ENCODE measurements around the gene UFD1. TPM values are rescaled to one million over a fixed set of nuclear protein-coding genes. Genes with fewer than 3 reads are reported as not detected.

Gene UFD1
- total RNA-seq, 1 experiment from 2014 or later = 57.9 TPM

- no peak for TF ChIP-seq ZNF425 (CRISPR knock-in tag; conservative IDR thresholded peaks at IDR 0.05)
- TF ChIP-seq NR3C1 (CRISPR knock-in tag; conservative IDR thresholded peaks at IDR 0.05; ENCODE audit: low read depth) = no peak
- TF ChIP-seq PRDM15 (CRISPR knock-in tag; IDR thresholded peaks at IDR 0.05) = no peak
- no peak for TF ChIP-seq SP1 (CRISPR knock-in tag; conservative IDR thresholded peaks at IDR 0.05)
- TF ChIP-seq, protein P1, sequence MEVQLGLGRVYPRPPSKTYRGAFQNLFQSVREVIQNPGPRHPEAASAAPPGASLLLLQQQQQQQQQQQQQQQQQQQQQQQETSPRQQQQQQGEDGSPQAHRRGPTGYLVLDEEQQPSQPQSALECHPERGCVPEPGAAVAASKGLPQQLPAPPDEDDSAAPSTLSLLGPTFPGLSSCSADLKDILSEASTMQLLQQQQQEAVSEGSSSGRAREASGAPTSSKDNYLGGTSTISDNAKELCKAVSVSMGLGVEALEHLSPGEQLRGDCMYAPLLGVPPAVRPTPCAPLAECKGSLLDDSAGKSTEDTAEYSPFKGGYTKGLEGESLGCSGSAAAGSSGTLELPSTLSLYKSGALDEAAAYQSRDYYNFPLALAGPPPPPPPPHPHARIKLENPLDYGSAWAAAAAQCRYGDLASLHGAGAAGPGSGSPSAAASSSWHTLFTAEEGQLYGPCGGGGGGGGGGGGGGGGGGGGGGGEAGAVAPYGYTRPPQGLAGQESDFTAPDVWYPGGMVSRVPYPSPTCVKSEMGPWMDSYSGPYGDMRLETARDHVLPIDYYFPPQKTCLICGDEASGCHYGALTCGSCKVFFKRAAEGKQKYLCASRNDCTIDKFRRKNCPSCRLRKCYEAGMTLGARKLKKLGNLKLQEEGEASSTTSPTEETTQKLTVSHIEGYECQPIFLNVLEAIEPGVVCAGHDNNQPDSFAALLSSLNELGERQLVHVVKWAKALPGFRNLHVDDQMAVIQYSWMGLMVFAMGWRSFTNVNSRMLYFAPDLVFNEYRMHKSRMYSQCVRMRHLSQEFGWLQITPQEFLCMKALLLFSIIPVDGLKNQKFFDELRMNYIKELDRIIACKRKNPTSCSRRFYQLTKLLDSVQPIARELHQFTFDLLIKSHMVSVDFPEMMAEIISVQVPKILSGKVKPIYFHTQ (CRISPR knock-in tag; IDR thresholded peaks at IDR 0.05) = no peak
- TF ChIP-seq ZNF512 (CRISPR knock-in tag; IDR thresholded peaks at IDR 0.05; ENCODE audit: borderline replicate concordance) = no peak
Measured at GRCh38 chr22:19488285-19488684, 9.3 kb upstream of the UFD1 start (continued).

DNA sequence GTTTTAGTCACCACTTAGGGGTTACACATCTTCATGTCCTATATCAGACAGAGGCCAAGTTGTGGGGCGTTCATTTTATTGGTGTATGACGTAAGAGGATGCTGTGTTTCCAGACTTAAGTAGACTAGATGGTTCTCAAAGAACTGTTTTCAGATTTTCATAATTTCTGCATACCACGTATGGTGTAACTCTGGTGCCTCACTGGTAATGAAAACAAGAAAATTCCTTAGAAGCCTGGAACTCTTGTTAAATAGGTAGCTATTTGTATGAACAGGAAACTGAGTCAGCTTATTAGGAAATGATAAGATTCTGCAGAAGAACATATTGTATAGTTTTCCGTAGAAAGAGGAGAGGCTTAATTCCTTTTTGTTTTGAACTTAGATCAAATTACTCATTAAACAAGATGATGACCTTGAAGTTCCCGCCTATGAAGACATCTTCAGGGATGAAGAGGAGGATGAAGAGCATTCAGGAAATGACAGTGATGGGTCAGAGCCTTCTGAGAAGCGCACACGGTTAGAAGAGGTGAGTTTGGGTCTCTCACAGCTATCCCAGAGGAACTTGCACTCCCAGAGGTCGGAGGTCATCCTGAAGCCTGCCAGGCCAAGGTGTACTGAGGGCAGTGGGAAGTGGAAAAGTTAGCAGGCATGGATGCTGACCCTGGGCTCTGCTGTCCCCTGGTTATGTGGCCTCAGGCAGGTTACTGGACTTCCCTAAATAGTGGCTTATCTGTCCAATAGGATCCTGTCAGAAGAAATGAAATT is 4.7 kb upstream of the UFD1 start:
- Mint-ChIP-seq H3K9me3 (no peaks in the 10 kb centered on the region), H3K4me1 (peaks cover 12% of the 10 kb centered on the region), H3K27me3 (ENCODE audit: low read depth) (no peaks in the 10 kb centered on the region), H3K27ac (no peak overlapping the region), H3K4me3 (no peak overlapping the region), H3K36me3 (peaks cover 47% of the 10 kb centered on the region)
- DNase-seq (ENCODE audit: low spot score) (no peak), ATAC-seq (no peak)
- POLR2A ChIA-PET = interaction anchor here (0.6 kb wide), 1 partner anchor 1426 kb away, joined by 3 read pairs; no protein-coding TSS in a partner anchor
- CTCF ChIA-PET = interaction anchor here (1.5 kb wide), 1 partner anchor 9 kb away, joined by 5 read pairs; no protein-coding TSS in a partner anchor
- no peak for TF ChIP-seq ZMAT4 (CRISPR knock-in tag; IDR thresholded peaks at IDR 0.05)
- TF ChIP-seq FOXP1 (CRISPR knock-in tag; IDR thresholded peaks at IDR 0.05; ENCODE audit: borderline replicate concordance) = no peak
- TF ChIP-seq TEAD1 (CRISPR knock-in tag; IDR thresholded peaks at IDR 0.05) = no peak
- TF ChIP-seq E2F4 (CRISPR knock-in tag; IDR thresholded peaks at IDR 0.05; ENCODE audit: borderline replicate concordance, low read depth) = no peak
- no peak for TF ChIP-seq ZNF425 (CRISPR knock-in tag; conservative IDR thresholded peaks at IDR 0.05)
- TF ChIP-seq, protein P2, sequence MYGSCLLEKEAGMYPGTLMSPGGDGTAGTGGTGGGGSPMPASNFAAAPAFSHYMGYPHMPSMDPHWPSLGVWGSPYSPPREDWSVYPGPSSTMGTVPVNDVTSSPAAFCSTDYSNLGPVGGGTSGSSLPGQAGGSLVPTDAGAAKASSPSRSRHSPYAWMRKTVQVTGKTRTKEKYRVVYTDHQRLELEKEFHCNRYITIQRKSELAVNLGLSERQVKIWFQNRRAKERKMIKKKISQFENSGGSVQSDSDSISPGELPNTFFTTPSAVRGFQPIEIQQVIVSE (CRISPR knock-in tag; IDR thresholded peaks at IDR 0.05; ENCODE audit: borderline replicate concordance) = no peak
- TF ChIP-seq, protein P3, sequence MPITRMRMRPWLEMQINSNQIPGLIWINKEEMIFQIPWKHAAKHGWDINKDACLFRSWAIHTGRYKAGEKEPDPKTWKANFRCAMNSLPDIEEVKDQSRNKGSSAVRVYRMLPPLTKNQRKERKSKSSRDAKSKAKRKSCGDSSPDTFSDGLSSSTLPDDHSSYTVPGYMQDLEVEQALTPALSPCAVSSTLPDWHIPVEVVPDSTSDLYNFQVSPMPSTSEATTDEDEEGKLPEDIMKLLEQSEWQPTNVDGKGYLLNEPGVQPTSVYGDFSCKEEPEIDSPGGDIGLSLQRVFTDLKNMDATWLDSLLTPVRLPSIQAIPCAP (CRISPR knock-in tag; IDR thresholded peaks at IDR 0.05) = no peak
- no peak for TF ChIP-seq FOXK1 (CRISPR knock-in tag; IDR thresholded peaks at IDR 0.05)
- no peak for TF ChIP-seq GRHL2 (CRISPR knock-in tag; IDR thresholded peaks at IDR 0.05; ENCODE audit: insufficient replicate concordance, severe bottlenecking)
- TF ChIP-seq SP1 (CRISPR knock-in tag; conservative IDR thresholded peaks at IDR 0.05) = no peak
- TF ChIP-seq, protein P4, sequence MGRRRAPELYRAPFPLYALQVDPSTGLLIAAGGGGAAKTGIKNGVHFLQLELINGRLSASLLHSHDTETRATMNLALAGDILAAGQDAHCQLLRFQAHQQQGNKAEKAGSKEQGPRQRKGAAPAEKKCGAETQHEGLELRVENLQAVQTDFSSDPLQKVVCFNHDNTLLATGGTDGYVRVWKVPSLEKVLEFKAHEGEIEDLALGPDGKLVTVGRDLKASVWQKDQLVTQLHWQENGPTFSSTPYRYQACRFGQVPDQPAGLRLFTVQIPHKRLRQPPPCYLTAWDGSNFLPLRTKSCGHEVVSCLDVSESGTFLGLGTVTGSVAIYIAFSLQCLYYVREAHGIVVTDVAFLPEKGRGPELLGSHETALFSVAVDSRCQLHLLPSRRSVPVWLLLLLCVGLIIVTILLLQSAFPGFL (CRISPR knock-in tag; IDR thresholded peaks at IDR 0.05; ENCODE audit: borderline replicate concordance) = no peak
